ENCODE data around the gene WASHC2A.
"Not testable (repeated sequence)": the region's sequence is repeated elsewhere in the genome, so short reads cannot be mapped to it uniquely, and the experiment has no call there.

- TF ChIP-seq POLR2A (IDR thresholded peaks at IDR 0.05; ENCODE audit: low read length); GATA1 (IDR thresholded peaks at IDR 0.05; ENCODE audit: low read depth, low read length): not testable (repeated sequence)
Observed at GRCh38 chr10:50102267-50102666, 34.5 kb downstream of the WASHC2A start.

Measured in erythroblast (primary cell).